ENCODE measurements around the gene LRCH3.

The LRCH3 gene

DNA sequence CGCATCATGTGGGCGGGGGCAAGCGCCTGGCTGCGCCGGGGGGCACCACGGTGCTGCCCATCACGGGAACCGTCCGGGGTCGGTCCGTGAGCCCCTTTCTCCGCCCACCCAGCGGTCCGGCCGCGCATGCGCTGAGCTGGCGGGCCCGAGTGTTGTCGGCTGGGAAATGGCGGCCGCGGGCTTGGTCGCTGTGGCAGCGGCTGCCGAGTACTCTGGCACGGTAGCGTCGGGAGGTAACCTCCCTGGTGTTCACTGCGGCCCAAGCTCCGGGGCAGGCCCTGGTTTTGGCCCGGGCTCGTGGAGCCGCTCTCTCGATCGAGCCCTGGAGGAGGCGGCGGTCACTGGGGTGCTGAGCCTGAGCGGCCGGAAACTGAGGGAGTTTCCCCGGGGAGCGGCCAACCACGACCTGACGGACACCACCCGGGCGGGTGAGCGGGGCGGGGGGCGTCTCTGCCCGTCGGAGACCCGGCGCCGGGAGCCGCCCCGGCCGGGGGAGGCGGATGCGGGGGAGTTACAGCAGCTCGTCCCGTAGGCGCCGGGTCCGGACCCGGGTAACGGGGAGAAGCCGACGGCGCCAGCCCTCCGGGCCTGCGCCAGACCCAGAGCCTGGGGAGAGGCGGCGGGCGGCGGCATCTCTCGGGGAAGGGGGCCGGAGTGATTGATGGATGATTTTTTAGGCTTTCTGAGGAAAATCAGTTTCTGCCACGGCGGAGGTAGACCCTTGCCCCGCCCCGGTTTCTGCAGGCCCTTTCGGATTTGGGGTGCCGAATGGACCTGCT is at the start of gene LRCH3:
Gene LRCH3, plus strand, starts transcription at position 142 of the 779 bp plus-strand sequence. Its CDS starts 25 bp downstream, at position 167.
- peak; percentile 65 for DNase-seq (ENCODE audit: low read depth, low spot score)

- no peak for DNase-seq (ENCODE audit: low read depth, low spot score)
Measured at GRCh38 chr3:197742787-197743186, 48.3 kb upstream of the LRCH3 start.

GRCh38 chr3:197746209-197746608 is 44.8 kb upstream of the LRCH3 start:
- DNase-seq (ENCODE audit: low read depth, low spot score) = no peak

DNA sequence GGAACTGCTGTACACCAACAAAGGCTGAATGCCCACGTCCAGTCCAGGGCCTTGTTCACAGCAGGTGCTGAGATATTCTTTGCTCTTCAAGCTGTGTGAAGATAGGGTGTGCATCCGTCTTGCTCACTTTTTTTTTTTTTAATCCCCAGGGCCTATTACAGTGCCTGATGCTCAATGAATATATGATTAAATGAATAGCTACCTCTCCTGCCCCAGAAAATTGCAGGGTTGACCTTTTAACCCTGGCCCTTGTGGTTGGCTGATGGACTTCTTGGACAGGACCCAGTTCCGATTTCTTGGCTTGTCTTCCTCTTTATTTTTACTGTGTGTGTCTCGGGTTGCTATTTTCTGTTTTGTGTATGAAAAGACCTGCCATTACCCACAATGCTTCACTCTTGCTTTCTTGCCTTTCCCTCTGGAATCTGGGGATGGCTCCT is 44.2 kb upstream of the LRCH3 start:
- no peak for DNase-seq (ENCODE audit: low read depth, low spot score)

DNA sequence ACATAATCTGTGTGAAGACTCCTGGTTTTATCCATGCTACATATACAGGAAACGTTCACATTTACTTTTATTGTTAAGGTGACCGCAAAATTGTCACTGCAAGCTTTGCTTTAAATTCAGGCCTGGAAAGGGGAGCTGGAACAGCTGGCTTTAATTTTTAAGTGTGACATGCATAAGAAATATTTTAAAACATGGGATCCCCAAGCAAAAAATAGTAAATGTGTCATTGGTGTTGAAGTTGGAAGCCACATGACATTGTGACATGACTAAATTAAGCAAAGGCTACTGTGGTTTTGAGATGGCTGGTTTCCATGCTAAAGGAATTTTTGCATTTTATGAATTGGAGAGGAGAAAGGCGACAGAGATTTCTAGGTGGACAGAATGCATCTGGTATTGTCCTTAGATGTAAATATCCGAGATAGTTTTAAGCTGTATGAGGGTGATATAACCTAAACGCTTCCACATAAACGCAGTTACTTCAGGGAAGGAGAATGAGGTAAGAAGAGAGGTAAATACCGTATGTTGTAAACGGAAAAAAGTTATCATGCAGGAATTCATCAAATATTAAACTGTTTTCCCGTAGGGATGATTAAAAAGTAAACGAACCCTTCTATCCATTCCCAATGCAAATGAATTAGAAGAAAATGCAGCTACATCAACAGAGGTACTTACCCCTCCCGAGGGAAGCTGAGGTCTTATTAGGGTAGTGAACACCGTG is 42.3 kb upstream of the LRCH3 start:
- DNase-seq (ENCODE audit: low read depth, low spot score) = no peak

- peak; percentile 28 for DNase-seq (ENCODE audit: low read depth, low spot score)
Measured at GRCh38 chr3:197749315-197749600, 41.8 kb upstream of the LRCH3 start.

DNA sequence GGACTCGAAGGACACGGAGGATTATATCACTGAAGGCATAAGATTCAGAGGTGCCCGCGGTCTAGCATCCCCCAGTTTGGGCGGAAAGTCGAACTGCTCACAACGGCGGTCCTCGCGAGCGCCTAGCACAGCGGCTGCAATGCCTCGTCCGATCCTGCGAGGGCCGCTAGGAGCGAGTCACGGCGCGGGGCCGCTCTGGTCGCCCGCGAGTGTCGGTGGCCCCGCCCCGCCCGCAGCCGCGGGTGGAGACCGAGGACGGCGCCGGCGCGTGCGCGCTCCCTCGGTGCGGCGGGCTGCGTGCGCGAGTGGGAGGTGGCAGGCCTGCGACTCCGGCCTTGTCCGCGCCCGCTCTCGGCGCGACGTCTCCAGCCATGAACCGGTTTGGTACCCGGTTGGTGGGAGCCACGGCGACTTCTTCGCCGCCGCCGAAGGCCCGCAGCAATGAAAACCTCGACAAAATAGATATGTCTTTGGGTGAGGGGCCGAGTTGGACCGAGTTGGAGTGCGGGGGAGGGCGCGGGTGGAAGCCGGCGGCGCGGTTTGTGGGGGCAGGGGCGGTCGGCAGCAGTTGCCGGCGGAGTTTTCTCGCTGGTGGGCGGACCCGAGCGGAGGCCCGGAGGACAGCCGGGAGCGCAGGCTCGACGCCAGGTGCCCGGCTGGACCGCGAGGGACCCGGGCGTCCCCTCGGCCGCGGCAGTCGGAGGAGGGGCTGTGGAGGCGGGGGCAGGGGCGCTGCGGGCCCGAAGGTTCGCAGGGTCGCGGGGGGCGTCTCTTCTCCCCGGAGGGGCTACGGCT is 41.3 kb upstream of the LRCH3 start, which contains the start of gene FYTTD1:
Gene FYTTD1, plus strand, starts transcription at position 283 of the 795 bp plus-strand sequence. Its CDS starts 89 bp downstream, at position 372.
- DNase-seq (ENCODE audit: low read depth, low spot score) = peak; percentile 73

GRCh38 chr3:197750396-197750831 is 40.6 kb upstream of the LRCH3 start:
- DNase-seq (ENCODE audit: low read depth, low spot score) = peak; percentile 25

GRCh38 chr3:197750858-197751737 is 40.0 kb upstream of the LRCH3 start:
- DNase-seq (ENCODE audit: low read depth, low spot score) = no peak

DNA sequence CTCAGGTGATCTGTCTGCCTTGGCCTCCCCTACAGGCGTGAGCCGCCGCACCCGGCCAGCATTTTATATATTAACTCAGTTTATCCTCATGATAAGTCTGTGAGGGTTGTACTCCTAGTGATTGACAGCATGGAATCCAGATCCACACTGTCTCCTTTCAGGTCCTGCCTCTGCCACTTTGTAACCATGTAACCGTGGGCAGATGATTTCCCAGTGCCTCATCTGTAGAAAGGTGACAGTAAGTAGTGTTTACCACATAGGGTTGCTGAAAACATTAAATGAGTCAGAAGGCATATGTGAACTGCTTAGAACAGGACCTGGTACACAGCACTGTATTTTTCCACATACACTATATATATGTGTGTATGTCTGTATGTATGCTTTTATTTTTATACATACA is 38.9 kb upstream of the LRCH3 start:
- no peak for DNase-seq (ENCODE audit: low read depth, low spot score)

DNA sequence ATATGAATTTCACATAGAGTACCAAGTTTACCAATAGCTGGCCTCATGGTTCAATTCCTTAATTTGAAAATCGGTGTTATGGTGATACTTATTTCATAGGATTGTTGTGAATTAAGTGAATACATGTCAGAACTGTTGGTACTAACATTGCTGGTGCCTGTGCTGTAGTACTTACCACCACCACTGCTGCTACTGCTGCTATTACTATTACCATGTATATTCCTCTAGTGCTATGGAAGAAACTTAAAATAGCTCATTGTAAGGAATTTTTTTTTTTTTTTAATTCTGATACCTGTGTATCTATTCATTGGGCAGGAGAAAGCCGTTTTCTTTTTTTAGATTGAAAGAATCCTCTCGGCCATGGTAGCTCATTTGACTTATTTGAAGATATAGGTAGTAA is 37.8 kb upstream of the LRCH3 start:
- DNase-seq (ENCODE audit: low read depth, low spot score) = no peak

DNA sequence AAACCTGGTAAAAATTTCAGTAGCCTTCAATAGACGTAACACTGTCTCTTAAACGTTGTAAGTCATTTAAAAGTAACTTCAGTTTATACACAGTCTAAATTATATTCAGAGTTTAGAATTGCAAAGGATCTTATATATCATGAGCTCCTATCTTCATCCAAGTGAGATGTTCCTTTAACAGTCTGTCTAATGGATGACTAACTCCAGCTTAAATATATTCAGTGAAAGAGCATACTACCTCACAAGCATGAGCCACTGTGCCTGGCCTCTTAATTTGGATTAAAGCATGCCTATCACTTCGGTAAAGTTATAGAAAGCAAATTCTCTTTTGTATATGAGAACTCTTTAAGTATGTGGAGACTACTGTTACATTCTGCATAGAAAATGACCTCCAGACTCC is 34.4 kb upstream of the LRCH3 start:
- no peak for DNase-seq (ENCODE audit: low read depth, low spot score)

DNA sequence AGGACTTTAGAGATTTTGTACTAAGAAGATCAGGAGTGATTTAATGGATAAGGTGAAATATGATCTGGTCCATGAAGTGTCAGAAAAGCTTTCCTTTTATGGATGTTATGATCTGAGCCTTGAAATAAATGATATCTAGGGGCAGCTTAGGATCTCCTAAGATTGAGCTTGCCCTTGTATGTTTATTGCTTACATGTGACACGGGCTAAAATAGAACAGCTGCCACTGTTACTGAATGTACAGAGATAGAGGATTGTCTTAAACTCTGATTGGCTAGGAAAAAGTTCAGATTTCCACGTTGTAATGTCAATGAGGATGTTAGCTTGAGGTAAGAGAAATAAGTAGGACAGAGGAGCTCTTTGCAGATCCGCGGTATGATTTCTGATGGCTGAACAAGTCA is 32.5 kb upstream of the LRCH3 start:
- no peak for DNase-seq (ENCODE audit: low read depth, low spot score)

DNA sequence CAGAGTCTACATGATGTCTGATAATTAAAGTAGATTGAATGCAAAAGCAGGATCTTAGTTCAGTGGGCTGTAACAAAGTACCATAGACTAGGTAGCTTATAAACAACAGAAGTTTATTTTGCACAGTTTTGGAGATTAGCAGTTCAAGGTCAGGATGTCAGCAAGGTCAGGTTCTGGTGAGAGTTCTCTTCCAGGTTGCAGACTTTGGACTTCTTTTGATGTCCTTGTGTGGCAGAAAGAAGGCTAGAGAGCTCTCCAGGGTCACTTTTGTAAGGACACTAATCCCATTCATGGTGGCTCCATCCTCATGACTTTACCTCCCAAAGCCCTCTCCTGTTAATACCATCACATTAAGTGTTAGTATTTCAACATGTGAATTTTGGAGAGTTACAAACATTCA is 29.3 kb upstream of the LRCH3 start:
- no peak for DNase-seq (ENCODE audit: low read depth, low spot score)

DNA sequence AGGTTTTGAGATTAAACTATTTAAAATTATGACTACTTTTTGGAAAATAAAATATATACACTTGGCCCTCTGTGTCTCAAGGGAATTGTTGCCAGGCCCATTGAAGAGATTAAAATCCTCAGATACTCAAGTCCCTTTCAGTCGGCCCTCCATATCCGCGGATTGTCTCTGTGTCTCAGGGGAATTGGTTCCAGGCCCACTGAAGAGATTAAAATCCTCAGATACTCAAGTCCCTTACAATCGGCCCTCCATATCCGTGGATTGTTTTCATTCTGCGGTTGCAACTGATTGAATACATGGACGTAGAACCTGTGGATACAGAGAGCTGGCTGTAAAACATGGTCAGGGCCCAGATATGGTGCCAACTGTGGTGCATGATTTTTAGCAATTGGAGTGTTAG is 15.7 kb upstream of the LRCH3 start:
- DNase-seq (ENCODE audit: low read depth, low spot score) = no peak

DNA sequence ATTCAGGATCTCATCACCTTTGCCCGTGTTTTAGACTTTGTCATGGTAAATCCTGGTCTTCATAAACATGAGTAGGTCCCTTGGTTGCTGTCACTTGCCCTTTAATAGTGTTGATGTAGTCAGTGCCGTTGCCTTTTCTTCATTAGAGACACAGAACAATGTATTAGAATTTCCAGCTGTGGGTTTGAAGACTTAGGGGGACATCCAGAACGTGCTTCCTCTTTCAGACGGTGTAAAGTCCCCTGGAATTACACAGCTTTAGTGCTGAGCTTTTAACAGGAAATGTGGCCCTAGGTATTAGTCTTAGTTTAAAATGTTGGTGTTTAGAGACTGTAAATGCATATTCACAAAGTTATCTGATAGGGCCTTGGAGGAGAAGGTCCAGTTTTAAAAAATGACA is 8.8 kb upstream of the LRCH3 start:
- no peak for DNase-seq (ENCODE audit: low read depth, low spot score)

GRCh38 chr3:197784019-197784585 is 7.0 kb upstream of the LRCH3 start:
- no peak for DNase-seq (ENCODE audit: low read depth, low spot score)

DNA sequence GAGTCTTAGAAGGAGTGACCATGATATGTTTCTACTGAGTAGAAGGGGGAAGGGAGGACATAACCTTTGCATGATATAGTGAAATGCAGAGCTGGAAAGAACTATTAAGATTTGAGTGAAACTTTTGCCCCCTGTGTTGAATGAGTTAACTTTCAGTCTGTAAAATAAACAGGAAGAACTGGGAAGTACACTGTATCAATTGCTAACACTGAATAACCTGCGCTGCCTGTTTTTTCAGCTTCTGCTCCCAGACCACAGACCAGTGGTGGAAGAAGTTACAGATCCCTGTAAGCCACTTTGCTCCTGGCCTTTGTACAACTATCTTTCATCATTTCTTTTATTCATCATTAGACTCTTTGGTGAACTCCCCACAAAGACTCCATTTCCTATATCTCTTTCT is 3.6 kb upstream of the LRCH3 start:
- no peak for DNase-seq (ENCODE audit: low read depth, low spot score)

DNA sequence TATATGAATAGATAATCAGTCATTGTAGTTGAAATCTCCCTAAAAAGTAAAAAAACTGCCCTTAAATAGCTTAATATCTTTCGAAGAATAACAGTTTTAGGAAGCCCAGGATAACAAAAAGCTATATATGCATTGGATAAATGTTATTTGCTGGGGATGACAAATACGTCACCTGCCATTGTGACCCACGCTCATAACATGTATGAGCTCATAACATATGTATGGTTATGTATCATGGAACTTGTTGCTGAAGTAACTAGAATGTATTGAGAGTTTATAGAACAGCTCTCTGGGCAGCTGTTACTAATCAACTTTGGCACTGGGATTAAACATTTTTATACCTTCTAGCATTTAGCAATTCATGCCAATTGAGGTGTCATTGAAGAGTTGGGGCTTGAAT is 1.7 kb upstream of the LRCH3 start:
- DNase-seq (ENCODE audit: low read depth, low spot score) = no peak

- no peak for DNase-seq (ENCODE audit: low read depth, low spot score)
Measured at GRCh38 chr3:197790033-197790432, 1.0 kb upstream of the LRCH3 start.

Measured in activated CD4-positive, CD25-positive, alpha-beta regulatory T cell treated with anti-CD3 and anti-CD28 coated beads, Interleukin-2, amount 50 U/mL, for 16 hours (primary cell).